Activated naive CD8-positive, alpha-beta T cell treated with anti-CD3 and anti-CD28 coated beads, Interleukin-2, amount 50 U/mL, for 24 hours (primary cell): ENCODE results near the gene PLA2G2A.
"Not testable (repeated sequence)": the region's sequence is repeated elsewhere in the genome, so short reads cannot be mapped to it uniquely, and the experiment has no call there.

Source experiments
- ATAC-seq: fragments of 150-1000 bp; cut with Tn5 transposase; one replicate; pipeline ENCODE4 v1.10.0; 2021
- DNase-seq: peaks from one replicate; pipeline ENCODE4 v3.0.0; 2021
- H3K27ac Mint-ChIP-seq: one replicate; pipeline ENCODE4 v1.8.0; 2021; ENCODE audit warnings: mild to moderate bottlenecking, mixed read lengths
- H3K27me3 Mint-ChIP-seq: one replicate; pipeline ENCODE4 v1.8.0; 2021; ENCODE audit warnings: mixed read lengths
- H3K36me3 Mint-ChIP-seq: one replicate; pipeline ENCODE4 v1.8.0; 2021; ENCODE audit warnings: low read depth, mixed read lengths
- H3K4me1 Mint-ChIP-seq: one replicate; pipeline ENCODE4 v1.8.0; 2021; ENCODE audit warnings: mixed read lengths
- H3K4me3 Mint-ChIP-seq: one replicate; pipeline ENCODE4 v1.8.0; 2021; ENCODE audit warnings: mild to moderate bottlenecking, moderate library complexity, mixed read lengths
- H3K9me3 Mint-ChIP-seq: one replicate; pipeline ENCODE4 v1.8.0; 2021; ENCODE audit warnings: mixed read lengths

Gene PLA2G2A

DNA sequence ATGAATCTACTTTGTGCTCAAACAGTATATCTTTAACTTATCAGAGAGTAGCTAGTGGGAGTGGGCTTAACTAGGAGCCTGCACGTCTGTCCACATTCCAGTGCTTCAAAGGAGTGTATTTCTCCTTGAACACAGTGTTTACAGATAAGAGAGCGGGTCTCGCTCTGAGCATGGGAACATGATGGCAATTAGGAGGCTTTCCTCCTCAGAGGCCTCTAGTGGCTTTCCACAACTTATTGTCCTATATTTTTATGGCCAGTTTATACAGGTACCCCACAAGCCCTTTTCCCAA lies 52.3 kb downstream of the PLA2G2A start:
- not testable (repeated sequence) for H3K27me3 Mint-ChIP-seq, H3K4me3 Mint-ChIP-seq, DNase-seq, H3K27ac Mint-ChIP-seq, H3K4me1 Mint-ChIP-seq, H3K36me3 Mint-ChIP-seq, ATAC-seq
- peaks cover 20% of the 10 kb centered on the region for H3K9me3 Mint-ChIP-seq

- Mint-ChIP-seq H3K27me3 (peaks cover 4% of the 10 kb centered on the region), H3K27ac (no peak overlapping the region), H3K4me3 (no peak overlapping the region), H3K4me1 (no peaks in the 10 kb centered on the region), H3K9me3 (peaks cover 14% of the 10 kb centered on the region), H3K36me3 (peaks cover 2% of the 10 kb centered on the region)
- DNase-seq: no peak
- no peak for ATAC-seq
Observed at GRCh38 chr1:19926296-19927129, 52.9 kb downstream of the PLA2G2A start.
